GM18502 (cell line): Measurements from ENCODE around the gene DNASE1.
A peak's percentile ranks its signal among the peaks of the same experiment; 100 is the strongest.
"Not testable (repeated sequence)": the region's sequence is repeated elsewhere in the genome, so short reads cannot be mapped to it uniquely, and the experiment has no call there.

ENCODE experiments used
- ATAC-seq: cut with Tn5 transposase; IDR thresholded peaks from one replicate; pipeline ENCODE4 v1.9.1; 2021; ENCODE audit warnings: mild to moderate bottlenecking; ENCODE audit not compliant: unreplicated experiment, poor library complexity

DNASE1 gene, protein sequence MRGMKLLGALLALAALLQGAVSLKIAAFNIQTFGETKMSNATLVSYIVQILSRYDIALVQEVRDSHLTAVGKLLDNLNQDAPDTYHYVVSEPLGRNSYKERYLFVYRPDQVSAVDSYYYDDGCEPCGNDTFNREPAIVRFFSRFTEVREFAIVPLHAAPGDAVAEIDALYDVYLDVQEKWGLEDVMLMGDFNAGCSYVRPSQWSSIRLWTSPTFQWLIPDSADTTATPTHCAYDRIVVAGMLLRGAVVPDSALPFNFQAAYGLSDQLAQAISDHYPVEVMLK

GRCh38 chr16:3654249-3654991, at the start of gene DNASE1:
TSS of gene DNASE1 (plus strand) at chr16:3654691. CDS start at chr16:3655374, 683 bp downstream.
- no peak for ATAC-seq

- no peak for ATAC-seq
Measured at GRCh38 chr16:3606441-3606840, 48.0 kb upstream of the DNASE1 start.

GRCh38 chr16:3607161-3607560, 47.3 kb upstream of the DNASE1 start:
- ATAC-seq = no peak

DNA sequence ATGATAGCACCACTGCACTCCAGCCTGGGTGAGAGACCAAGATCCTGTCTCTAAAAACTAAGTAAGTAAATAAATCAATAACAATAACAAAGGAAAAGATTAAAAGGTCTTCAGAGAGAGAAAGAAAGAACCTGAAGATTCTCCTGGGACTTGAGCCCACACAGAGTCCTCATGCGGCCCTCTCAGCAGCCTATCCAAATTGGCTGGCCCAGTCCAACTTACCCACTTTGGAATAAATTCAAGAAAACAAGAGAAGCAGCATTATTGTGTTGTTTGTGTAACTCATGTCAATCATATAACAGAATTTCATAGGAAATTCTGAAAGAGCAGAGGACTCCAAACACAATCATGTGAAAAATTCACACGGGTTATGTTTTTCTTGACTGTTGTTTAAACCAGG, 46.9 kb upstream of the DNASE1 start:
- ATAC-seq = no peak

DNA sequence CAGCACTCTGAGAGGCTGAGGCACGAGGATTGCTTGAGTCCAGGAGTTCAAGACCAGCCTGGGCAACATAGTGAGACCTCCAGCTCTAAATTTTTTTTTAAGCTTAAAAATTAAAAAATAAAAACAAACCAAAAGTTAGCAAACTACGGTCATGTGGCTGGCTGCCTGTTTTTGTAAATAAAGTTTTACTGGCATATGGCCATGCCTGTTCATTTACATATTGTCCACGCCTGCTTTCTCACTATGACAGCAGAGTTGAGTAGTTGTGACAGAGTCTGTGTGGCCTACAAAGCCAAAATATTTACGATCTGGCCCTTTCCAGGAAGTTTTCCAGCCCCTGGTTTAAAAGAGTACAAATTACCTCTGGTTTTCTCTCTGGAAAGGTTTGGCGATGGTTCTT, 46.4 kb upstream of the DNASE1 start:
- no peak for ATAC-seq

DNA sequence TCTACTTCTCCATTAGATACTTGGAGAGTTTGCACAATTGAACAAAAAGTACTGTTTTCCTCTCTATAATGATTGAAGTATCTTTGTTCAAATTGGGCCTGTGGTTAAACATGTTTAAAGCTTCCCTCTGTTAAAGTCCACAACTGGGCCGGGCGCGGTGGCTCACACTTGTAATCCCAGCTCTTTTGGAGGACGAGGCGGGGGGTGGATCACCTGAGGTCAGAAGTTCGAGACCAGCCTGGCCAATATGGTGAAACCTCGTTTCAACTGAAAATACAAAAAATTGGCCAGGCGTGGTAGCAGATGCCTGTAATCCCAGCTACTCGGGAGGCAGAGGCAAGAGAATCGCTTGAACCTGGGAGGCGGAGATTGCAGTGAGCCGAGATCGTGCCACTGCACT, 45.5 kb upstream of the DNASE1 start:
- not testable (repeated sequence) for ATAC-seq

DNA sequence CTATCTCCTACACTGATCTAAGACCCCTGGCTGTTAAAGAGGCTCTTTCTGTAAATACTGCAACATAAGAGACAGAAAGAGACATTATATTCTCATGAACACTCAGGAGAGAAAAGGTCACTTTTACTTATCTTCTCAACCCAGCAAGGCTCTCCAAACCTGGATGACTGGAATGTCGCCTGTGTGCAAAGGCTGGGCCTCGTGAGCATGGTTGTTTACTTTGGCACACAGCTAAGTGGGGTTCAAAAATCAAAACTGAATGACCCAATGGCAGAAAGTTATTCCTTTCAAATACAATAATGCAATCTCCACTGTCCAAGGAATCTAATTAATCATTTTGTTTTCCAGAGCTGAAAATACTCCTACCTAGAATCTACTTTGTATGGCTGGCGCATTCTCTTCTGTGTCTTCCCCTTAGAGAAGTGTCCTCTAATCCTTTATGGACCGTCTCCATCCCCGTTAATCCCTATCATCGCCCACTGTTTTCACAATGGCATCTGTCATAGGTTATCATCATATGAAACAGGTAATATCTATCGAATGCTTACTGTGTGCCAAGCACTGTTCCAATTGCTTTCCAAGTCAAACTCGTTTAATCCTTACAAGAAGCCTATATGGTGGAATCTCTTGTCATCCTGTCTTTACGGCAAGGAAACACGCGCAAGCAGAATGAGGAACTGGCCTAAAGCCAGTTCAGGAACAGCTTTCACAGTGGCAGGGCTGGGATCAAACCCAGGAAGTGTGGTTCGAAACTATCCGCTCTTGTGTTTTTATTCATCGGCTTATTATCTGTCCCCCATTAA, 44.4 kb upstream of the DNASE1 start:
- ATAC-seq = no peak

DNA sequence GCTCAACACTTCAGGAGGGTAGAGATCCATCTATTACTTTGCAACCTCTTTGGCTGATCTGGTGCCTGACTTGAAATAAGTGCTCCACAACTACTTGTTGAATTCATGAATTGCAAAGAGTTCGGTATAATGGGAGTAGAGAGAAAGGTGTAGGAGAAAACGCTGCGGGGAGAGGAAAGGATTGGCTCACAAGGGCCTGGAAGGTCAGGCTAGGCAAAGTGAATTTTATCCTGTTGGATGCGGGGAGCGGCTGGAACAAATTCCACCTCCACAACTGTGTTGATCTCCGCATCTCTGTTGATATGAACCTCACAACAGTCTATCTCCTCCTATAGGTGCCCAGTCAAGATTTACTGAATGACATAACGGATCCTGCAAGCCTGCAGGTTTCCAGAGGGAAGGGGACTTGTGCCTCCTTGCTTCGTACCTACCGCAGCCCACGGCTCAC, 43.8 kb upstream of the DNASE1 start:
- ATAC-seq = no peak

DNA sequence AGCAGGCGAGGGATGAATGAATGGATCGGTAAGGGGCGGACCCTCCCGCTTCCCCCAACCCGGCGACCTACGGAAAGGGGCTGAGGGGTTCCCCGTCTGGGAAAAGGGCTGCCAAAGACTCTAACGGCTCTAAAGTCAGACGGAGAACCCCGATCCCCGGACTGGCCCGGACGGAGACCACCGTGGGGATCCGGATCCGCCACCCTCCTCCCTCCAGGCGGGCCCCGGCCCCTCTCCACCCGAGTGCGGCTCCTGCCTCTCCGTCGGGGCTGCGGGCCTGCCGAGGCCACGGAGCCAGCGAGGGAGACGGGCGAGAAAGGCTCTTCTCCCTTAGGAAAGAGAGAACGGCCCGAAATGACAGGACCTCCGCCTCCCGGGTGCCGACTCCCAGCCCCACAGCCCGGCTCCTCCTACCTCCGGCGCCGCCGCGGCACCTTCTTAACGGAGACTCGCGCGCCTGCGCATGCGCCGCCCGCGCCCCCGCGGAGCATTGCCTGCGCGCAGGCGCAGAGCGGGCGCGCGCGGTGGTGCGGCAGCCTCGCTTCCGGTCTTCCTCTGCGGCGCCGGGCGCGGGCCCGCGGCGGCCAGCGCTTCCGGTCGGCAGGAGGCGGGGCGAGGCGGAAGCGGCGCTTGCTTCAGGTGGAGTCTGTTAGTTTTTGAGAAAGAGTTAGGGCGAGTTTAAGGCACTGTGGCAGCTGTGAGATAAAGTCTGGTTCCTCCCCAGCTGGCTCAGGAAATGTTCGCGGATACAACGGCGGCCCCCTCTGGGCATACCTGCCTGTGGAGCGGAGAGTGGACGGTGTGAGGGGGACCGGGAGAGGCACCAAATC, 43.1 kb upstream of the DNASE1 start, which contains the start of gene SLX4:
Gene SLX4, minus strand, starts transcription at position 461 of the 830 bp plus-strand sequence. CDS start 2,642 bp downstream, outside the sequence.
- ATAC-seq = peak; percentile 83

- no peak for ATAC-seq
Measured at GRCh38 chr16:3612510-3613466, 41.7 kb upstream of the DNASE1 start.

DNA sequence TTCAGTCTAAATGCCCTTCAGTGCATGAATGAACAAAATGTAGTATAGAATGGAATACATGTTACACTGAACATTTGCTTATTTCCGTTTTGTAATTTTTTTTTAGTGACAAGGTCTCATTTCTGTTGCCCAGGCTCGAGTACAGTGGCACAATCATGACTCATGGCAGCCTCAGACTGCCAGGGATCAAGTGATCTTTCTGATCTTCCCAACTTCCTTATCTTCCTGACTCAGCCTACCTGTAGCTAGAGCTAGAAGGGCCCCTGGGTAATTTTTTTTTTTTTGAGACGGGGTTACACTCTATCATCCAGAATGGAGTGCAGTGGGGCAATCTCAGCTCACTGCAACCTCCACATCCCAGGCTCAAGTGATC, 35.7 kb upstream of the DNASE1 start:
- no peak for ATAC-seq

DNA sequence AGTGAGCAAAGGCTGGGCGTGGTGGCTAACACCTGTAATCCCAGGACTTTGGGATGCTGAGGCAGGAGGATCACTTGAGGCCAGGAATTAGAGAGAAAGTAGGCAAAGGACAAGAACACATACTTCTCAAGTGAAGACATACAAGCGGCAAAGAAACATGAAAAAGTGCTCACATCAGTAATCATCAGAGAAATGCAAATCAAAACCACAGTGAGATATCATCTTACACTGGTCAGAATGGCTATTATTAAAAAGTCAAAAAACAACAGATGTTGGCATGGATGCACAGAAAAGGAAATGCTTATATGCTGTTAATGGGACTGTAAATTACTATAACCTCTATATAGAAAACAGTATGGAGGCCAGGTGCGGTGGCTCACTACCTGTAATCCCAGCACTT, 30.8 kb upstream of the DNASE1 start:
- no peak for ATAC-seq

DNA sequence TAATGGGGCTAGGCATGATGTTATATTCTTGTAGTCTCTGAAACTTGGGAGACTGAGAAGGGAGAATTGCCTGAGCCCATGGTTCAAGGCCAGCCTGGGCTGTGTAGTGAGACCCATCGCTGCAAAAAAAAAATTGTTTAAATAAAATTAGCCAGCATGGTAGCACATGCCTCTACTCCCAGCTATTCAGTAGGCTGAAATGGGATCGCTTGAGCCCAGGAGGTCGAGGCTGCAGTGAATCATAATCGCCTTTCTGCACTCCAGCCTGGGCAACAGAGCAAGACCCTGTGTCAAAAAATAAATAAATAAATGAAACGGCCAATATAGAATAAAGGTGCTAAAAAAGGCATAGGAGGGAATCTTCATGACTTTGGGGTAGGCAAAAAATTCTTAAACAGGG, 29.2 kb upstream of the DNASE1 start:
- ATAC-seq = no peak

DNA sequence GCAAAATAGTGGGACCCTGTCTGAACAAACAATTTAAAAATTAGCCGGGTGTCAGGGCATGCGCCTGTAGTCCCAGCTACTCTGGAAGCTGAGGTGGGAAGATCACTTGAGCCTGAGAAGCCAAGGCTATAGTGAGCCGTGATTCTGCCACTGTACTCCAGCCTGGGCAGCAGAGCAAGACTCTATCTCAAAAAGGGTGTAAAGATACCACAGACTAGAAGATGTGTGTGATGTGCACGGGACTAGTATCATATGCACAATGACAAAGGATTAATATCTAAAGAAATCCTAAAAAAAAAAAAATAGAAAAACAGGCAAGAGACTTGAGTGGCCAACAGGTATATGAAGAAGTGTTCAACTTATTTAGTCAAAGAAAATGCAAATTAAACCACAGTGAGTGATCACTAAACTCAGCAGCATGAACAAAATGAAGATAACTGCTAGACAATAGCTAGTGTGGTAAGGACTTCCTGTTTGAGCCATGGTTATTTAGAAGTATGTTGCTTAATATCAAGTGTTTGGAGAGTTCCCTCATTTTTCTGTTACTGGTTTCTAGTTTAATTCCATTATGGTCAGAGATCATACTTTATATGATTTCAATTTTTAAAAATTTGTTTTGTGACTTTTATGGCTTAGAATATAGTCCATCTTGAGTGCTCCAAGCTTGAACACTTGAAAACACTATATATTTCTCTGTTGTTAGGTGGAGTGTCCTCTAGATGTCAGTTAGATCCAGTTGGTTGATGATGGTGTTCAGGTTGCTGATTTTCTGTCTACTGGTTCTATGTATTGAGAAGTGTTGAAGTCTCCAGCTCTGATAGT, 28.4 kb upstream of the DNASE1 start:
- ATAC-seq = no peak

GRCh38 chr16:3637371-3637923, 17.0 kb upstream of the DNASE1 start:
- ATAC-seq = no peak

DNA sequence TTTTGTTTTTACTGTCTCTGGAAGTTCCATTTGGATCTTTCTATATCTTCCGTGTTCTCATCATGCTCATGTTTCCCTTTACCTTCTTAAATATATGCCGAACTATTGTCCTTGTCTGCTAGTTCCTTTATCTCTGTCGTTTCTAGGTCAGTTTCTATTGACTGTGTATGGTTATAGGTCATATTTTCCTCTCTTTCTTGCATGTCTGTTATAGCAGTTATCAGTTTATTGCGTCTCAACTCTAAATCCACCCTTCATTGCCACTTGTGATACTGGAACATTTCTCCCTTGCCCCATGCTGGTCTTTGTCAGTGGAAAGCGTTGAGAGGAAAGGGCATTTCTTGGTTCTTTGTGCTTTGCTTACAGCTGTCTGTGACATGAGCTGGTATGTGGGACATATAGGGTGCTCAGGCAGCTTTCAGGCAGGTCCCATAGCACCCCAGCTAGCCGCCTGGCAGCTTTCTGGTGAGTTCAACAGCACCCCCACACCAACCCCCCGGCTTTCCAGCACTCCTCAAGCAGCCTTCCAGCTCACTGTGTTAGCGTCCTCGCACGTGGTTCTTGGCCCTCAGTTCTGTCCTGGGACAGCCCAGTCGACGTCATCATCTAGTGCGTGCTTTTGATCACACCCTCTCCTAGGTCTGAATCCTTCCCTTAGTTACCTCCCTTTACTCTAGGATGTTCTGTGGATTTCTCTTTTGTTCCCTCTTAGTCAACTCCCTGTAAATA, 15.4 kb upstream of the DNASE1 start:
- no peak for ATAC-seq

DNA sequence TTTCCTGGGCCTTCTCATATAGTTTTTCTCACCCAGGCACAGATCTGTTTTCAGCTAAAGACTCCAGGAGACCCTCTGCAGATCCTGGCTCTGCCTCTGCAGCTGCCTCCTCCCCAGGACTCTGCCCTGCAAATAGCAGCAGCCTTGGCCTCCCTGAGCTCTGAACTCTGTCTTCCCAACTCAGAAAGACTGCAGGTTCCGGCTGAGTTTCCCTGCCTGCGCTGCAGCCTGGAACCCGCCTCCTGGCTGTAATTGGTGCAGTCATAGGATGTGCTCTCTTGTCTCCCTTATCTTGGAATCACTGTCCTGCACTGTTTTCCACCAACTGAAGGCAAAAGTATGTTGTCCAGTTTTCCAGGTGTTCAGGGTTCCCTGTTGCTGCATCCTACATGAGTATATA, 14.3 kb upstream of the DNASE1 start:
- ATAC-seq = no peak
